Suprapubic skin (tissue), 4 donors: Measurements from ENCODE around the gene ARHGEF17. TPM values are rescaled to one million over a fixed set of nuclear protein-coding genes. Genes with fewer than 3 reads are reported as not detected.

Experiments used
- DNase-seq, 2 donors: peaks; one replicate each; pipeline ENCODE4 v3.0.0-alpha.2; 2019; ENCODE audit warnings: low spot score in 2 of 2
- H3K27ac ChIP-seq: fragments of 200-600 bp; sonication (generic); one replicate; pipeline ENCODE4 v1.5.1; 2019
- H3K27me3 ChIP-seq: fragments of 200-600 bp; sonication (generic); one replicate; pipeline ENCODE4 v1.5.1; 2019
- H3K36me3 ChIP-seq: fragments of 200-600 bp; sonication (generic); one replicate; pipeline ENCODE4 v1.5.1; 2019
- H3K4me1 ChIP-seq: fragments of 200-600 bp; sonication (generic); one replicate; pipeline ENCODE4 v1.5.1; 2019
- H3K4me3 ChIP-seq: fragments of 200-600 bp; sonication (generic); one replicate; pipeline ENCODE4 v1.5.1; 2019; ENCODE audit warnings: mild to moderate bottlenecking
- H3K9me3 ChIP-seq: fragments of 200-600 bp; sonication (generic); one replicate; pipeline ENCODE4 v1.5.1; 2019
- CTCF ChIP-seq, 2 donors: fragments of 200-600 bp in 1 of 2; fragments of 450-650 bp in 1 of 2; sonication (generic) in 1 of 2; IDR thresholded peaks; one replicate each; pipeline ENCODE4 v1.5.1; 2016 to 2019; ENCODE audit warnings: antibody characterized with exemption in 2 of 2, mild to moderate bottlenecking in 1 of 2, moderate library complexity in 1 of 2
- EP300 ChIP-seq: sonication (generic); formaldehyde crosslinking; IDR thresholded peaks from one replicate; pipeline ENCODE4 v1.6.1; 2017; ENCODE audit warnings: antibody characterized with exemption
- POLR2A ChIP-seq, 2 donors: fragments of 450-650 bp; IDR thresholded peaks; one replicate each; pipeline ENCODE4 v1.6.1; 2017; ENCODE audit warnings: antibody characterized with exemption in 2 of 2, mild to moderate bottlenecking in 2 of 2, moderate library complexity in 2 of 2
- POLR2AphosphoS5 ChIP-seq, 3 donors: sonication (generic); formaldehyde crosslinking; IDR thresholded peaks; one replicate each; pipeline ENCODE4 v1.6.1; 2017; ENCODE audit warnings: antibody characterized with exemption in 3 of 3
- WGBS: methylation state at CpG from one replicate; pipeline ENCODE4 v1.1.5; 2018; 5-methylcytosine and 5-hydroxymethylcytosine counted together
- total RNA-seq, 4 donors: library from RNA; depleted of rRNA; stranded (reverse); fragments of >200 nt; gene quantifications; one replicate each; pipeline ENCODE4 v1.1.0, GENCODE V29; 2016

The ARHGEF17 gene
- total RNA-seq, 4 donors from 2014 or later = 8.3 to 25.0 (median 9.7) TPM

GRCh38 chr11:73359341-73359740 lies 51.3 kb downstream of the ARHGEF17 start:
- no peak for DNase-seq
- Histone ChIP-seq H3K4me3 (no peak overlapping the region), H3K27me3 (no peaks in the 10 kb centered on the region), H3K36me3 (peaks cover 50% of the 10 kb centered on the region), H3K4me1 (no peaks in the 10 kb centered on the region), H3K9me3 (no peaks in the 10 kb centered on the region), H3K27ac (peak overlapping the region; percentile 24)
- WGBS = 92% methylated on average over 10 of the region's 11 CpGs
- TF ChIP-seq CTCF (IDR thresholded peaks at IDR 0.05) (no peak), EP300 (no peak), POLR2A (IDR thresholded peaks at IDR 0.05) (no peak), POLR2AphosphoS5 (IDR thresholded peaks at IDR 0.05) (no peak)

DNA sequence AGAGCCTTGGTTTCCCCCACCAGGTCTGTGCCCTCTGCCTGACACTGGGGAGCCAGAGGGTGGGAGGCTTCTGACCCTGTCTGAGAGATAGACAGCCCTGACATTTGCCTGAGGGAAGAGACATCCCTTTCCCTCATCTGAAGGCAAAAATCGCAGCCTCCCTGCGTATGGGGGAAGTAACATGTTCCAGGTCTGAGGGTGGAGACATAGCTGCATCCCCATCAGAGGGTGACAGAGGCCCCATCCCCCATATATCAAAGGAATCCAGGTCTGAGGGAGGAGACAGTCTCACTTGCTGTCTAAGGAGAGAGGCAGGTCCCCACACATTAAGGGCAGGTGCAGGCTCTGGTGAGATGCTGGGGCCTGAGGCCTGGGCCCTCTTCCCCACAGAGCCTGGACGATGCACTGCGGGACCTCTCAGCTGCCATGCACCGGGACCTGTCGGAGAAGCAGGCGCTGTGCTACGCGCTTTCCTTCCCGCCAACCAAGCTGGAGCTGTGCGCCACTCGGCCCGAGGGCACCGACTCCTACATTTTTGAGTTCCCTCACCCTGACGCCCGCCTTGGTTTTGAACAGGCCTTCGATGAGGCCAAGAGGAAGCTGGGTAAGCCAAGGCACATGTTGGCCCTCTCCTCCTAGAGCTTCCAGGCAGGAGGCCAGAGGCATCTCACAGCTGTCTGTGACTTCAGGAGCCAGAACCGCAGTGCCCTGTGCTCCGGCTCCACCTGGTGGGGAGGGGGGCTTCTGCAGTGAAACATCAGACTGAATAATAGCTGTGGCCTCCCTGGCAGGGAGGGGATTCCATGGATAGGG lies 52.1 kb downstream of the ARHGEF17 start:
- H3K27me3 ChIP-seq = no peaks in the 10 kb centered on the region
- H3K36me3 ChIP-seq = peaks cover 58% of the 10 kb centered on the region
- no peaks in the 10 kb centered on the region for H3K4me1 ChIP-seq
- H3K27ac ChIP-seq = peak overlapping the region; percentile 24
- WGBS = 77% methylated on average over 6 of the region's 19 CpGs
- TF ChIP-seq POLR2A (IDR thresholded peaks at IDR 0.05) (no peak), CTCF (IDR thresholded peaks at IDR 0.05) (no peak), EP300 (no peak), POLR2AphosphoS5 (IDR thresholded peaks at IDR 0.05) (no peak)
- no peaks in the 10 kb centered on the region for H3K9me3 ChIP-seq
- H3K4me3 ChIP-seq = no peak overlapping the region
- DNase-seq = no peak

- Histone ChIP-seq H3K27ac (no peak overlapping the region), H3K36me3 (peaks cover 63% of the 10 kb centered on the region), H3K4me1 (no peaks in the 10 kb centered on the region), H3K4me3 (no peak overlapping the region), H3K27me3 (no peaks in the 10 kb centered on the region), H3K9me3 (no peaks in the 10 kb centered on the region)
- TF ChIP-seq CTCF (IDR thresholded peaks at IDR 0.05) (no peak), EP300 (no peak), POLR2A (IDR thresholded peaks at IDR 0.05) (no peak)
- DNase-seq = no peak
- 90% methylated on average over 8 of the region's 8 CpGs for WGBS
Measured at GRCh38 chr11:73360743-73361369, 52.8 kb downstream of the ARHGEF17 start.

- DNase-seq = no peak
- Histone ChIP-seq H3K4me3 (no peak overlapping the region), H3K36me3 (peaks cover 61% of the 10 kb centered on the region), H3K9me3 (no peaks in the 10 kb centered on the region), H3K27ac (no peak overlapping the region), H3K4me1 (no peaks in the 10 kb centered on the region), H3K27me3 (no peaks in the 10 kb centered on the region)
- WGBS = 93% methylated on average over 29 of the region's 70 CpGs
- TF ChIP-seq EP300 (no peak), POLR2AphosphoS5 (IDR thresholded peaks at IDR 0.05) (no peak)
Measured at GRCh38 chr11:73361953-73362776, 54.1 kb downstream of the ARHGEF17 start.

DNA sequence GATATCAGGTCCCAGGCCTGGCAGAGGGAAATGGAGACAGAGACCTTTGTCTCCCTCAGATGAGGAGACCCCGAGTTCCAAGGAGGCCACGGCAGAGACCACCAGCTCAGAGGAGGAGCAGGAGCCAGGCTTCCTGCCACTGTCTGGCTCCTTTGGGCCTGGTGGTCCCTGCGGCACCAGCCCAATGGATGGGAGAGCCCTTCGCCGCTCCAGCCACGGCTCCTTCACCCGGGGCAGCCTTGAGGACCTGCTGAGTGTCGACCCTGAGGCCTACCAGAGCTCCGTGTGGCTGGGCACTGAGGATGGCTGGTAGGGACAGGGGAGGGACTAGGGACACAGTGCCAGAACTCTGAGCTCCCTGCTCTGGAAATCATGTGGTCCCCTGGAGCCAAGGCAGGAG lies 55.1 kb downstream of the ARHGEF17 start:
- 90% methylated on average over 6 of the region's 9 CpGs for WGBS
- no peak for DNase-seq
- TF ChIP-seq POLR2A (IDR thresholded peaks at IDR 0.05) (no peak), POLR2AphosphoS5 (IDR thresholded peaks at IDR 0.05) (no peak), EP300 (no peak), CTCF (IDR thresholded peaks at IDR 0.05) (no peak)
- Histone ChIP-seq H3K27me3 (no peaks in the 10 kb centered on the region), H3K9me3 (no peaks in the 10 kb centered on the region), H3K4me1 (no peaks in the 10 kb centered on the region), H3K36me3 (peaks cover 58% of the 10 kb centered on the region), H3K4me3 (no peak overlapping the region), H3K27ac (no peak overlapping the region)
